ENCODE data around the gene RNF17.

The RNF17 gene

DNA sequence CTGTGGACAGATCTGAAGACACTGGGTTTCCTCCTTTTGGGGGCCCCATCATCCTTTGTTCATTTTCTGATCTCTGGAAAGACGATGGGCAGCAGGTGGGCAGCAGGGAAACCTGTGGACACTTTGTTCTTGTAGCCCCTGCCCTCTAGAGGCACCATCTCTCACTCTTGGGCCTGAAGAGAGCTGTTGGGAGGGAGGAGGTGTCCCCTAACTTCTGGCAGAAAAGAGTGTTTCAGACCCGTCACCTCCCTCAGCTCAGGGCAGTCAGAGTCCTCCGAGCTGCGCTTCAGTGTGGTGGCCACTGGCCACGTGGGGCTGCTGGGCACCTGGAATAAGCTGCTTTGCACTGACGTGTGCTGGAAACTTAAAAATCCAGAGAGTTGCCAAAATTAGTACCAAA, 26.9 kb upstream of the RNF17 start:
- H3K4me3 ChIP-seq (replicated peaks; ENCODE audit: low read depth, low read length): no peak overlapping the region
- DNase-seq (ENCODE audit: extremely low read depth, low read depth): no peak
- TF ChIP-seq, protein P1, sequence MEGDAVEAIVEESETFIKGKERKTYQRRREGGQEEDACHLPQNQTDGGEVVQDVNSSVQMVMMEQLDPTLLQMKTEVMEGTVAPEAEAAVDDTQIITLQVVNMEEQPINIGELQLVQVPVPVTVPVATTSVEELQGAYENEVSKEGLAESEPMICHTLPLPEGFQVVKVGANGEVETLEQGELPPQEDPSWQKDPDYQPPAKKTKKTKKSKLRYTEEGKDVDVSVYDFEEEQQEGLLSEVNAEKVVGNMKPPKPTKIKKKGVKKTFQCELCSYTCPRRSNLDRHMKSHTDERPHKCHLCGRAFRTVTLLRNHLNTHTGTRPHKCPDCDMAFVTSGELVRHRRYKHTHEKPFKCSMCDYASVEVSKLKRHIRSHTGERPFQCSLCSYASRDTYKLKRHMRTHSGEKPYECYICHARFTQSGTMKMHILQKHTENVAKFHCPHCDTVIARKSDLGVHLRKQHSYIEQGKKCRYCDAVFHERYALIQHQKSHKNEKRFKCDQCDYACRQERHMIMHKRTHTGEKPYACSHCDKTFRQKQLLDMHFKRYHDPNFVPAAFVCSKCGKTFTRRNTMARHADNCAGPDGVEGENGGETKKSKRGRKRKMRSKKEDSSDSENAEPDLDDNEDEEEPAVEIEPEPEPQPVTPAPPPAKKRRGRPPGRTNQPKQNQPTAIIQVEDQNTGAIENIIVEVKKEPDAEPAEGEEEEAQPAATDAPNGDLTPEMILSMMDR (IDR thresholded peaks at IDR 0.05; ENCODE audit: low read depth, low read length, missing control alignments): no peak

DNA sequence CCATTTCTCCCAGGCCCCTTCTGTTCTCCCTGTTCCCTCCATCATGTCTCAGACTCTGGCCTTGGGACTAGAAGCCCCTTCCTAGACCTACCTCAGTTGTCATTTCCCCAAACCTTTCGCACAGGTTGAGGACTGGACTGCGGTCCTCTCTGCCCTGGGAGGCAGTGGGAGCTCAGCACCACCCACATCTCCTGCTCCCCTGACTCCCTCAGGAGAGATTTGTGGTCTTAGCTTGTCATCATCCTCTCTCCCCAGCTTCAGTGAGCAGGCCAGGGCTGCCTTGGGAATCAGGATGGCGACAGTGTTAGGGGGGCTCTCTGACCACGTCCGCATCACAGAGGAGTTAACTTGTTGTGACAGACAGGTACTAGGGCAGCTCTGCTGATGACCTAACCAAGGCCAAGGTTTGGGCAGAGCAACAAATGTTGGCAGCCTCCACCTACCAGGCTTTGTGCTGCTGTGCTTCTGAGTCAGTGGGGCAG, 25.6 kb upstream of the RNF17 start:
- DNase-seq (ENCODE audit: extremely low read depth, low read depth): no peak
- TF ChIP-seq, protein P1 (IDR thresholded peaks at IDR 0.05; ENCODE audit: low read depth, low read length, missing control alignments): no peak
- no peak overlapping the region for H3K4me3 ChIP-seq (replicated peaks; ENCODE audit: low read depth, low read length)

DNA sequence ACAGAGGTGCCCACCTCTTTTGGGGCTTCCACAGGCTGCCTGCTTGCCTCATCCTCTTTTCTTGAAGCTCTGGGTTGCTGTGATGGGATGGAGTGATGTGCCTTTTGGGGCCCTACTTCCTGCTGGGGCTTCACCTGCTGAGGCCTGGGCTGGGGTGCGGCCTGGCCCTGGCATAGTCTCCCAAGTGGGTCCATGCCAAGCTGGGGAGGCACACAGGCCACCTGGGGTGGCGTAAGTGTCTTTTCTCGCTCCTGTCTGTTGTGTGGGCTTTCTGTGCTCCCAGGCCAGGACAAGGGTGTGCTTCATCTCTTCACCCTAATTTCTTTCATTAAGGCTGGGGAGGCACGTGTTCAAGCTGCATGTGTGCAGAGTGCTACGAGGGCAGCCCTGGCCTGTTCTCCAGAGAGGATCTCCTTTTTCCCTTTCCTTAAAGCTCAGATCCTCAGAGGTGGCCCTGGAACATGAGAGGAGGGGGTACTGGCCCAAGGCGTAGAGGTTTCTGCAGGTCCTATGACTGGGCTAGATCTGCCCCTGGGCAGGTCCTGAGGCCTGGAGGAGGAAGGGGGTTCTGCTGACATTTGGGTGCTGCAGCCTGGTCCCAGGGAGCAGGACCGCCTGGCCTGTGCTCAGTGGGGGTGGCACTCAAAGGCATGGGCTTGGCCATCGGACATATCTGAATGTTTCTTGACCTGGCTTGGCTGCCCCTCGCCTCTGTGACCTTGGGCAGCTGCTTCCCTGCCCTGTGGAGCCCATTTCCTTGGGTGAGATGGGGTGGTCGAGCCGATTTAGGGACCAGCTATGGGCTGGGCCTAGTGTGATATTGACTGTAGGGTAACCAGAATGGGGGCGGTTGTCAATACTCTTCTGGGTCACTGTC, 23.7 kb upstream of the RNF17 start:
- TF ChIP-seq, protein P1 (IDR thresholded peaks at IDR 0.05; ENCODE audit: low read depth, low read length, missing control alignments): no peak
- no peak for DNase-seq (ENCODE audit: extremely low read depth, low read depth)
- H3K4me3 ChIP-seq (replicated peaks; ENCODE audit: low read depth, low read length): no peak overlapping the region

DNA sequence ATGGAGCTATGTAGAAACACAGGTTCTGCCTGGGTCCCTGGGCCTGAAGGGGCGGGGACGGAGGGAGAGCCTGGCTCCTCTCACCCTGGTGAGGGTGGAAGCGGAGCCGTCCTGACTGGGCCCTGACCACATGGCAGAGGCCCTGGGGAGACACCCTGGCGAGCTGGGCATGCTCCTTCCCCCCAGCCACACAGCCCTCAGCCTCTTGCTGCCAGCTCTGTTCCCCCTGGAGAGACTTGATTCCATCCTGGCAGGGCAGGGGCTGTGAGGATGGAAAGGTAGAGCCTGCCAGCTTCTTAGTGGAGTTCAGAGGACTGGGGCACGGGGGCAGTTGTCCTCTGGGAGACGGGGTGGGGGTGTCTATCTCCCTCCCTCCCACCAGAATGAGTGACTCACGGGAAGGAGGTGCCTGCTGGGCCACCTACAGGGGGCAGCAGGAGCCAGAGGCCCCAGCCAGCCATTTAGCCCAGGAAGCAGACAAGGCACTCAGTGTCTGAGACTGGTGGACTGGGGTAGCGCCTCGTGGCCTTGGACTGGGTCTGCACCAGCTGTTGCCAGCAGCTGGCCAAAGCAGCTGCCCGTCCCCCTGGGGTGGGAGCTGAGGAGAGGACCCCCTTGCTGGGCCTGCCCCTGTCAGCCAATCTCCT, 22.8 kb upstream of the RNF17 start:
- DNase-seq (ENCODE audit: extremely low read depth, low read depth): no peak
- H3K4me3 ChIP-seq (replicated peaks; ENCODE audit: low read depth, low read length): no peak overlapping the region
- TF ChIP-seq, protein P1 (IDR thresholded peaks at IDR 0.05; ENCODE audit: low read depth, low read length, missing control alignments): peak; percentile 45

DNA sequence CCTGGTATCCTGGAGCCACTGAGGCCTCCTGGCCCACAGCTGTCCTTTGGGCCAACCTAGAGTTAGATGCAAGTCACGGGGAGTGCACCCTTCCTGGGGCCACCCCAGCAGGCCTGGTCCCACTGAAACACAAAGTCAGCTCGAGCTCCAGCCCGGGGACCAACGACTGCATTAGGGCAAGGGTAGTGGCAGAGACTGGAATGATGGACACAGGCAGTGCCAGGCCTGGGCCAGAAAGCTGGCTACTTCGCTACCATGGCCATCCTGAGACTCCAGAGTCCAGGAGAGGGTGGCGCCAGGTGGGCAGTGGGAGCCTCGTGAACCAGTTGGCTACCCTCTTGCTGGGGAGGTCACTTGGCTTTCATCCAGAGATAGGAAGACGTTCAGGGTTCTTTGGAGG, 22.2 kb upstream of the RNF17 start:
- TF ChIP-seq, protein P1 (IDR thresholded peaks at IDR 0.05; ENCODE audit: low read depth, low read length, missing control alignments): no peak
- no peak for DNase-seq (ENCODE audit: extremely low read depth, low read depth)
- no peak overlapping the region for H3K4me3 ChIP-seq (replicated peaks; ENCODE audit: low read depth, low read length)

DNA sequence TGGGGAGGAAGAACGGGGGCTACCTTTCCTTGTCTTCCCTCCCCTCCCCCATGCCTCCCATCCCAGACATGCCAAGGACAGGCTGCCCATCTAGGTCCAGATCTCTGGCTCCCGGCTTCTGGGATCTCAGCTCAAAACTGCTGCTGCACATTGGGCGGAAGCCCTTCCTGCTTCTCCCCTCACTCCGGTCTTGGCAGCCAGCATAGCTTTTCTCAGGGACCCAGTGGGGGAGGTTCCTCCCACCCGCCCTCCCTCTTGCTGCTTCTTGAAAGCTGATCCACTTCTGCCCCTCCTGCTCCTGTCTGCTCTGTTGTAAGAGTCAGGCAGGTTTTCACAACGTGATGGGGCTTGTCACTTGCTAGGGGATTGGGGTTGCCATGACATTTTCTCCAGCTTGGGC, 21.7 kb upstream of the RNF17 start:
- no peak for DNase-seq (ENCODE audit: extremely low read depth, low read depth)
- no peak overlapping the region for H3K4me3 ChIP-seq (replicated peaks; ENCODE audit: low read depth, low read length)
- TF ChIP-seq, protein P1 (IDR thresholded peaks at IDR 0.05; ENCODE audit: low read depth, low read length, missing control alignments): no peak
